ENCODE measurements around the gene NELFA.

NELFA gene

DNA sequence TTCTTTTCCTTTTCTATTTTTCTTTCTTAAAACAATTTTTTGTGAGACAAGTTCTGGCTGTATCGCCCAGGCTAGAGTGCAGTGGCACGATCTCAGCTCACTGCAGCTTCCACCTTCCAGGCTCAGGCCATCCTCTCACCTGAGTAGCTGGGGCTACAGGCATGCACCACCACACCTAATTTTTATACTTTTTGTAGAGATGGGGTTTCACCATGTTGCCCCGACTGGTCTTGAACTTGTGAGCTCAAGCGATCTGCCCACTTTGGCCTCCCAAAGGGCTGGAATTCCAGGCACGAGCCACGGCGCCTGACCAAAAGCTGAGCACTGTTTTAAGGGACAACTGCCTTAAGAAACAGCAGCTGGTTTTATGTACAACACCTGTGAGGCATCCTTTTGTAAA is 41.0 kb upstream of the NELFA start:
- Histone ChIP-seq H3K9me3 (replicated peaks in 1 of 2; ENCODE audit: control insufficient read depth in 2 of 2, insufficient read depth in 1 of 2, low read depth in 1 of 2, low read length in 2 of 2) (peaks cover 0 to 1% of the 10 kb centered on the region in 2 donors), H2BK12ac (ENCODE audit: low read length) (no peak overlapping the region), H3K4ac (ENCODE audit: low read length) (no peak overlapping the region), H3K4me3 (ENCODE audit: low read length in 2 of 2) (no peak overlapping the region), H2AK5ac (ENCODE audit: low read depth, low read length) (no peak overlapping the region), H4K91ac (ENCODE audit: low read depth, low read length, poor library complexity) (no peak overlapping the region), H3K36me3 (replicated peaks in 1 of 2; ENCODE audit: control insufficient read depth in 2 of 2, insufficient read depth in 2 of 2, low read length in 2 of 2) (peaks cover 0 to 2% of the 10 kb centered on the region in 2 donors), H2BK5ac (ENCODE audit: low read length) (no peak overlapping the region), H3K27ac (replicated peaks; ENCODE audit: low read length) (no peak overlapping the region), H3K4me2 (ENCODE audit: insufficient read depth, low read length, poor library complexity, severe bottlenecking) (no peak overlapping the region), H2AFZ (ENCODE audit: low read length) (no peak overlapping the region), H3K18ac (ENCODE audit: low read length) (no peak overlapping the region), H3K79me1 (ENCODE audit: low read depth, low read length) (peaks cover 2% of the 10 kb centered on the region), H2BK120ac (ENCODE audit: low read depth, low read length) (no peak overlapping the region), H2BK15ac (ENCODE audit: low read length) (no peak overlapping the region), H4K8ac (ENCODE audit: low read depth, low read length) (no peak overlapping the region), H3K14ac (ENCODE audit: low read length) (no peak overlapping the region), H3K27me3 (ENCODE audit: control insufficient read depth in 3 of 3, insufficient read depth in 3 of 3, low read depth in 1 of 3, low read length in 3 of 3) (peaks cover 0 to 2% (median 0%) of the 10 kb centered on the region in 3 experiments), H3K23ac (ENCODE audit: low read depth, low read length, poor library complexity) (no peak overlapping the region), H3K9ac (ENCODE audit: low read depth, low read length, poor library complexity) (no peak overlapping the region), H3K4me1 (ENCODE audit: control insufficient read depth in 2 of 2, insufficient read depth in 1 of 2, low read depth in 1 of 2, low read length in 2 of 2) (no peaks in the 10 kb centered on the region)
- no peak for DNase-seq (ENCODE audit: low spot score)
- WGBS, 2 donors (ENCODE audit: extremely low coverage in 2 of 2, insufficient read length in 2 of 2, insufficient replicate concordance in 1 of 2): no CpG with 5 or more reads among the region's 7 CpGs

GRCh38 chr4:2049381-2049780 is 40.6 kb upstream of the NELFA start:
- Histone ChIP-seq H4K8ac (ENCODE audit: low read depth, low read length) (no peak overlapping the region), H3K27ac (replicated peaks; ENCODE audit: low read length) (no peak overlapping the region), H2AK5ac (ENCODE audit: low read depth, low read length) (no peak overlapping the region), H3K18ac (ENCODE audit: low read length) (no peak overlapping the region), H3K4me3 (ENCODE audit: low read length in 2 of 2) (no peak overlapping the region), H2AFZ (ENCODE audit: low read length) (no peak overlapping the region), H3K27me3 (ENCODE audit: control insufficient read depth in 3 of 3, insufficient read depth in 3 of 3, low read depth in 1 of 3, low read length in 3 of 3) (peaks cover 0 to 2% (median 0%) of the 10 kb centered on the region in 3 experiments), H3K23ac (ENCODE audit: low read depth, low read length, poor library complexity) (no peak overlapping the region), H4K91ac (ENCODE audit: low read depth, low read length, poor library complexity) (no peak overlapping the region), H2BK120ac (ENCODE audit: low read depth, low read length) (no peak overlapping the region), H3K14ac (ENCODE audit: low read length) (no peak overlapping the region), H3K4ac (ENCODE audit: low read length) (no peak overlapping the region), H2BK15ac (ENCODE audit: low read length) (no peak overlapping the region), H3K9ac (ENCODE audit: low read depth, low read length, poor library complexity) (no peak overlapping the region), H3K4me1 (ENCODE audit: control insufficient read depth in 2 of 2, insufficient read depth in 1 of 2, low read depth in 1 of 2, low read length in 2 of 2) (no peaks in the 10 kb centered on the region), H2BK12ac (ENCODE audit: low read length) (no peak overlapping the region), H3K79me1 (ENCODE audit: low read depth, low read length) (peaks cover 2% of the 10 kb centered on the region), H3K9me3 (replicated peaks in 1 of 2; ENCODE audit: control insufficient read depth in 2 of 2, insufficient read depth in 1 of 2, low read depth in 1 of 2, low read length in 2 of 2) (peaks cover 0 to 6% of the 10 kb centered on the region in 2 donors), H3K36me3 (replicated peaks in 1 of 2; ENCODE audit: control insufficient read depth in 2 of 2, insufficient read depth in 2 of 2, low read length in 2 of 2) (peaks cover 0 to 6% of the 10 kb centered on the region in 2 donors), H2BK5ac (ENCODE audit: low read length) (no peak overlapping the region), H3K4me2 (ENCODE audit: insufficient read depth, low read length, poor library complexity, severe bottlenecking) (no peak overlapping the region)
- WGBS, 2 donors (ENCODE audit: extremely low coverage in 2 of 2, insufficient read length in 2 of 2, insufficient replicate concordance in 1 of 2): no CpG with 5 or more reads among the region's 7 CpGs
- no peak for DNase-seq (ENCODE audit: low spot score)

GRCh38 chr4:2048831-2049230 is 40.1 kb upstream of the NELFA start:
- peaks cover 0 to 7% of the 10 kb centered on the region in 2 donors for H3K9me3 ChIP-seq (replicated peaks in 1 of 2; ENCODE audit: control insufficient read depth in 2 of 2, insufficient read depth in 1 of 2, low read depth in 1 of 2, low read length in 2 of 2)
- H2BK120ac ChIP-seq (ENCODE audit: low read depth, low read length): no peak overlapping the region
- WGBS, 2 donors (ENCODE audit: extremely low coverage in 2 of 2, insufficient read length in 2 of 2, insufficient replicate concordance in 1 of 2): no CpG with 5 or more reads among the region's 8 CpGs
- H3K18ac ChIP-seq (ENCODE audit: low read length): no peak overlapping the region
- H2BK12ac ChIP-seq (ENCODE audit: low read length): no peak overlapping the region
- H2BK15ac ChIP-seq (ENCODE audit: low read length): no peak overlapping the region
- H3K79me1 ChIP-seq (ENCODE audit: low read depth, low read length): peaks cover 2% of the 10 kb centered on the region
- H3K4me1 ChIP-seq (ENCODE audit: control insufficient read depth in 2 of 2, insufficient read depth in 1 of 2, low read depth in 1 of 2, low read length in 2 of 2): no peaks in the 10 kb centered on the region
- no peak overlapping the region for H3K27ac ChIP-seq (replicated peaks; ENCODE audit: low read length)
- H3K9ac ChIP-seq (ENCODE audit: low read depth, low read length, poor library complexity): no peak overlapping the region
- no peak overlapping the region for H3K4me2 ChIP-seq (ENCODE audit: insufficient read depth, low read length, poor library complexity, severe bottlenecking)
- H3K4me3 ChIP-seq (ENCODE audit: low read length in 2 of 2): no peak overlapping the region
- no peak overlapping the region for H4K91ac ChIP-seq (ENCODE audit: low read depth, low read length, poor library complexity)
- H2BK5ac ChIP-seq (ENCODE audit: low read length): no peak overlapping the region
- no peak overlapping the region for H4K8ac ChIP-seq (ENCODE audit: low read depth, low read length)
- H2AK5ac ChIP-seq (ENCODE audit: low read depth, low read length): no peak overlapping the region
- no peak overlapping the region for H3K4ac ChIP-seq (ENCODE audit: low read length)
- no peak overlapping the region for H2AFZ ChIP-seq (ENCODE audit: low read length)
- no peak overlapping the region for H3K23ac ChIP-seq (ENCODE audit: low read depth, low read length, poor library complexity)
- H3K27me3 ChIP-seq (ENCODE audit: control insufficient read depth in 3 of 3, insufficient read depth in 3 of 3, low read depth in 1 of 3, low read length in 3 of 3): peaks cover 0 to 2% (median 0%) of the 10 kb centered on the region in 3 experiments
- H3K36me3 ChIP-seq (replicated peaks in 1 of 2; ENCODE audit: control insufficient read depth in 2 of 2, insufficient read depth in 2 of 2, low read length in 2 of 2): peaks cover 0 to 12% of the 10 kb centered on the region in 2 donors
- no peak for DNase-seq (ENCODE audit: low spot score)
- H3K14ac ChIP-seq (ENCODE audit: low read length): no peak overlapping the region

- no peak for DNase-seq (ENCODE audit: low spot score)
- no peak overlapping the region for H3K4ac ChIP-seq (ENCODE audit: low read length)
- no CpG with 5 or more reads among the region's 25 CpGs for WGBS, 2 donors (ENCODE audit: extremely low coverage in 2 of 2, insufficient read length in 2 of 2, insufficient replicate concordance in 1 of 2)
These were observed 39.2 kb upstream of the NELFA start for GRCh38 chr4:2047781-2048581.

More at GRCh38 chr4:2047781-2048581, 39.2 kb upstream of the NELFA start:
- Histone ChIP-seq H2BK15ac (ENCODE audit: low read length) (peak overlapping the region; percentile 85), H3K9ac (ENCODE audit: low read depth, low read length, poor library complexity) (peak overlapping the region; percentile 60), H2BK12ac (ENCODE audit: low read length) (no peak overlapping the region), H4K8ac (ENCODE audit: low read depth, low read length) (no peak overlapping the region), H2BK5ac (ENCODE audit: low read length) (peak overlapping the region; percentile 13), H3K18ac (ENCODE audit: low read length) (peak overlapping the region; percentile 52), H4K91ac (ENCODE audit: low read depth, low read length, poor library complexity) (no peak overlapping the region), H3K4me3 (ENCODE audit: low read length in 2 of 2) (peak overlapping the region in 1 of 2 donors; percentile 35), H2BK120ac (ENCODE audit: low read depth, low read length) (no peak overlapping the region), H2AFZ (ENCODE audit: low read length) (no peak overlapping the region), H2AK5ac (ENCODE audit: low read depth, low read length) (peak overlapping the region; percentile 53), H3K9me3 (replicated peaks in 1 of 2; ENCODE audit: control insufficient read depth in 2 of 2, insufficient read depth in 1 of 2, low read depth in 1 of 2, low read length in 2 of 2) (peaks cover 0 to 7% of the 10 kb centered on the region in 2 donors), H3K14ac (ENCODE audit: low read length) (peak overlapping the region; percentile 100), H3K4me1 (ENCODE audit: control insufficient read depth in 2 of 2, insufficient read depth in 1 of 2, low read depth in 1 of 2, low read length in 2 of 2) (peaks cover 0 to 2% of the 10 kb centered on the region in 2 donors), H3K27ac (replicated peaks; ENCODE audit: low read length) (no peak overlapping the region), H3K4me2 (ENCODE audit: insufficient read depth, low read length, poor library complexity, severe bottlenecking) (no peak overlapping the region), H3K36me3 (replicated peaks in 1 of 2; ENCODE audit: control insufficient read depth in 2 of 2, insufficient read depth in 2 of 2, low read length in 2 of 2) (peaks cover 0 to 17% of the 10 kb centered on the region in 2 donors), H3K79me1 (ENCODE audit: low read depth, low read length) (peaks cover 2% of the 10 kb centered on the region), H3K23ac (ENCODE audit: low read depth, low read length, poor library complexity) (peak overlapping the region; percentile 73), H3K27me3 (ENCODE audit: control insufficient read depth in 3 of 3, insufficient read depth in 3 of 3, low read depth in 1 of 3, low read length in 3 of 3) (peaks cover 0 to 3% (median 0%) of the 10 kb centered on the region in 3 experiments)
